CD4-positive, alpha-beta T cell treated with Interleukin-6 at 100 ng/mL for 8 hours (primary cell): Measurements from ENCODE around the gene TENT4B.
A peak's percentile ranks its signal among the peaks of the same experiment; 100 is the strongest.
"Not testable (repeated sequence)": the region's sequence is repeated elsewhere in the genome, so short reads cannot be mapped to it uniquely, and the experiment has no call there.

Experiments
- DNase-seq: peaks from one replicate; pipeline ENCODE4 v3.0.0-alpha.2; 2020; ENCODE audit warnings: mixed read lengths, low spot score

Gene TENT4B

GRCh38 chr16:50152807-50153595, at the start of gene TENT4B:
TENT4B (plus strand) TSS chr16:50153306; CDS start chr16:50153622, 316 bp downstream.
- DNase-seq: peak; percentile 91

DNA sequence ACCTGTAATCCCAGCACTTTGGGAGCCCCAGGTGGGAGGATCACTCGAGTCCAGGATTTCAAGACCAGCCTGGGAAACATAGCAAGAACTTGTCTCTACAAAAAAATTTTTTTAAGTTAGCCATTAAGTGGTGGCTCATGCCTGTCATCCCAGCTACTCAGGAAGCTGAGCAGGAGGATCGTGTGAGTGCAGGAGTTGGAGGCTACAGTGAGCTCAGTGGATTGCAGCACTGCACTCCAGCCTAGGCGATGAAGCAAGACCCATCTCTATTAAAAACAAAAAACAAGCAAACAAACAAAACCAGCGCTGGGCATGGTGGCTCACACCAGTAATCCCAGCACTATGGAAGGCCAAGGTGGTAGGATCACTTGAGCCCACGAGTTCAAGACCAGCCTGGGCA, 49.3 kb upstream of the TENT4B start:
- DNase-seq: no peak

DNA sequence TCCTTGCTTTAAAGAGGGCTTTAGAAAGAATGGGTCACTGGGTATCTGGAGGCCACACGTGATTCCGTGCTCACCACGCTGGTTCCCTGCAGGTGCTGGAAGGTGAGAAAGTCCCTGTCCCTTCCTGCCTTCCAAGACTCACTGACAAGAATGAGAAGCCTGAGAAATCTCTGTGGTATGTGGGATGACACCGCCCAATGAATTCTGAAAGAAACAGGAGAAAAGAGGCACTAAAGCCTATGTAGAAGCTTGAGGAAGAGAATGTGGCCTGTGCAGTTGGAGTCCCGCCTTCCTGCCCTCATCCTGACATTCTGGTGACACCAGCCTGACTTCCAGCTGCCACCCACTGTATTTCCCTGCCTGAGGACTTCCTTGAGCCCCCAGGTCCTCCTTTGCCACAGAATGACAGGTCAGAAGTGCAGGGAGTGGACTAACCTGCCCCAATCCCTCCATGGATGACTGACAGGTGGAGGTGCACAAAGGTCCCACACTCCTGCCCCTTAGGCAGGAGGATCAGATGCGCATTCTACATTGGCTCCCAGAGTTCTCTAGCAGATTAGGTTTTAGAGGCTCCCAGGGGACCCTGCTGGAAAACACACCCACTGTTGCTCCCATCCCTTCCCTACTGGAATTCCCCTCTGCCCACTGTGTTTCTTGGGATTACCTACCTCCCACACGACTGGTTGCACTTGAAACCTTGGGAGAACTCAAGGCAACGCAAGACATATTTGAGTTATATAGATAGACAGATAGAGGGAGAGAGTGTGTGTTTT, 38.6 kb upstream of the TENT4B start:
- DNase-seq: no peak

DNA sequence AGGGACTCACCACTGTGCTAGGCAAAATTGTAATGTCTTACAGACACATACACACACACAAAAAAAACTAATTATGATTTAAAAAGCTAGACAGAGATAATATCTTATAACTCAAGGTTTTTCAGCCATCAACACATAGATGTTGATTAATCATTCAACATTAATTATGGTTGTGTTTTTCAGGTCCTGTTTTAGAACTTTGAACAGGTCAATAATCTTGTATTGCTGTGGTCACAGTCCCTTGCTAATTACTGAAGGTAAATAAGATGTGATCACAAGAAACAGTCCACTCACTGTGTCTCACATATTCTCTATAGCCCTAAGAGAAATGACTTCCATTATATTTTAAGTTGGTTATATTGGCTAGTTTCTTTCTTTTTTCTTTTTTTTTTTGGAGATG, 32.4 kb upstream of the TENT4B start:
- no peak for DNase-seq

DNA sequence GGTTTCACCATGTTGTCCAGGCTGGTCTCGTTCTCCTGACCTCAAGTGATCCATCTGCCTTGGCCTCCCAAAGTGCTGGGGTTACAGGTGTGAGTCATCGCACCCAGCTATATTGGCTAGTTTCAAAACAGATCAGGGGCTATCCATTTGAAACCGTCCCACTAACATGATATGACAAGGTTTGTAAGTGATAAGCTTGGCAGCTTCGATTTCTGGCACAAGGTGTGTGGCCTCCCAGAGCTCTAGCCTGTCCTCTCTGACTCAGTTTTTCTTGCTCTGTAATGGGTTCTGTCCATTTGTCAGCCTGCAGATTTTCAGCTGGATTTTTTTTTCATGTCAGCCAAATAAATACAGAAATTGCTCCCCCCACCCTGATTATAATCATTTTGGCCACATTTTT, 31.8 kb upstream of the TENT4B start:
- no peak for DNase-seq

- peak; percentile 61 for DNase-seq
Measured at GRCh38 chr16:50121721-50122445, 31.2 kb upstream of the TENT4B start.

GRCh38 chr16:50123417-50123816, 29.7 kb upstream of the TENT4B start:
- DNase-seq: no peak

DNA sequence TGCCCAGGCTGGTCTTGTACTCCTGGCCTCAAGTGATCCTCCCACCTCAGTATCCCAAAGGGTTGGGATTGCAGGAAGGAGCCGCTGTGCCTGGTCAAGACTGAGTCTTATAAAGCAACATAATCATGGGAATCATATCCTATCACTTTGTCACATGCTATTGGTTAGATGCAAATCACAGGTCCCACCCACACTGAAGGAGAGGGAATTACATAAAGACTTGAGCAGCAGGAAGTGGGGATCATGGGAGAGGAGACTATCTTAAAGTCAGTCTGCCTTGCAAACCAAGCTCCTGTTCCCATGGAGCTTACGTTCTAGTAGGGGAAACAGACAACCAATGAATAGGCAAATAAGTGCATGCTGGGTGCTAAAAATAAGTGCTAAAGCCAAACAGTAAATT, 28.3 kb upstream of the TENT4B start:
- DNase-seq: no peak

- no peak for DNase-seq
Measured at GRCh38 chr16:50126183-50126582, 26.9 kb upstream of the TENT4B start.

- DNase-seq: not testable (repeated sequence)
Measured at GRCh38 chr16:50132571-50132970, 20.5 kb upstream of the TENT4B start.

GRCh38 chr16:50133214-50133613, 19.9 kb upstream of the TENT4B start:
- no peak for DNase-seq

GRCh38 chr16:50136399-50136798, 16.7 kb upstream of the TENT4B start:
- no peak for DNase-seq

- DNase-seq: no peak
Measured at GRCh38 chr16:50137268-50137667, 15.8 kb upstream of the TENT4B start.

- DNase-seq: no peak
Measured at GRCh38 chr16:50139580-50139979, 13.5 kb upstream of the TENT4B start.

DNA sequence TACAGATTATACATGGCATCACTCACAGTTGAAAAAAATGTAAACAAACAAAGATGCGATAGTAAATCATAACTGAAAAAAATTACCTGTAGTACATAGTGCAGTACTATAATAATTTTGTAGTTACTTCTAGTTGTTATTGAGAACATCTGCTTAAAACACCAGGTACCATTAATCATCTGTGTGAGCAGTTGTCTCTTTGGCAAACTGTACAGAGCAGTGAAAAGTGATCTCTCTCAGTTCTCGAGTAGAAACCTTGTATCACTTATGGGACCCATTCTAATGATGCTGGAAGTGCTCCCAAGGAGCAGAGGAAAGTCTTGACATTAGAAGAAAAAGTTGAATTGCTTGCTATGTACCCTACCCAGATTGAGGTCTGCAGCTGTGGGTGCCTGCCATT, 8.9 kb upstream of the TENT4B start:
- DNase-seq: no peak

GRCh38 chr16:50146479-50147435, 6.3 kb upstream of the TENT4B start:
- no peak for DNase-seq

DNA sequence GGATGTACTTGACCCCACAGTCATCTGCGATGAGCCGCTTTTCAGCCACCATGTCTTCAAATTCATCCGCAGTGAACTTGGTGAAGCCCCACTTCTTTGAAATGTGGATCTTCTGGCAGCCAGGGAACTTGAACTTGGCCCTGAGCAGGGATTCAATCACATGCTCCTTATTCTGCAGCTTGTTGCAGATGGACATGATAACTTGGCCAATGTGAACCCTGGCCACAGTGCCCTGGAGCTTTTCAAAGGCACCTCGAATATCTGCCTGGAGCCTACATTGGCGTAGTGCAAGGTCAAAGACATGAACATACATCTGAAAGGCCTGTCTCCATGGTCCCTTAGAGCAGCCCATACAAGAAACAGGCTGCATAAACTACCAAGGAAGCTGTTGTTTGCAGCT, 1.8 kb upstream of the TENT4B start:
- DNase-seq: no peak

- DNase-seq: no peak
Measured at GRCh38 chr16:50151756-50152155, 1.4 kb upstream of the TENT4B start.

GRCh38 chr16:50152351-50152806, 727 bp upstream of the TENT4B start:
- peak; percentile 73 for DNase-seq

DNA sequence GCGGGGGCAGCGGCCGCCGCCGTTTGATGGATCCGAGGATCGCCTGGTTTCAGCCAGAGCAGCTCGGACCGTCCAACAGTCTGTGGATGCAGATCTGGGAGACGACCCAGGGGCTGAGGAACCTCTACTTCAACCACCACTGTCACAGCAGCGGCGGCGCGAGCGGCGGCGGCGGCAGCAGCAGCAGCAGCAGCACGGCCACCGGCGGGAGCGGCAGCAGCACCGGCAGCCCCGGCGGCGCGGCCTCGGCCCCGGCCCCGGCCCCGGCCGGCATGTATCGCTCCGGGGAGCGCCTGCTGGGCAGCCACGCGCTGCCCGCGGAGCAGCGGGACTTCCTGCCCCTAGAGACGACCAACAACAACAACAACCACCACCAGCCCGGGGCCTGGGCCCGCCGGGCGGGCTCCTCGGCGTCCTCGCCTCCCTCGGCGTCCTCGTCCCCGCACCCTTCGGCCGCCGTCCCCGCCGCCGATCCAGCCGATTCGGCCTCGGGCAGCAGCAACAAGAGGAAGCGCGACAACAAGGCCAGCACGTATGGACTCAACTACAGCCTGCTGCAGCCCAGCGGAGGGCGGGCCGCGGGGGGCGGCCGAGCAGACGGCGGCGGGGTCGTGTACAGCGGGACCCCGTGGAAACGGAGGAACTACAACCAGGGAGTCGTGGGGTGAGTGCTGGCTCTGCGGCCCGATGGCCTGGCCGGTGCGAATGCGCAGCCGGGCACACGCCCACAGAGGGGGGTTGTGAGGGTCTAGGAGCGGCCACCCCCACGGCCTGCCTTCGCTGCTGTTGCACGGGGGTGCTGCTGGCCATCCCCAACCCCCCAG, 702 bp downstream of the TENT4B start:
- DNase-seq: no peak
